ENCODE data around the gene CLK1. TPM values are rescaled to one million over a fixed set of nuclear protein-coding genes. Genes with fewer than 3 reads are reported as not detected.
A peak's percentile ranks its signal among the peaks of the same experiment; 100 is the strongest.

CLK1 gene
- total RNA-seq, 1 experiment from 2014 or later: 57.0 TPM

DNA sequence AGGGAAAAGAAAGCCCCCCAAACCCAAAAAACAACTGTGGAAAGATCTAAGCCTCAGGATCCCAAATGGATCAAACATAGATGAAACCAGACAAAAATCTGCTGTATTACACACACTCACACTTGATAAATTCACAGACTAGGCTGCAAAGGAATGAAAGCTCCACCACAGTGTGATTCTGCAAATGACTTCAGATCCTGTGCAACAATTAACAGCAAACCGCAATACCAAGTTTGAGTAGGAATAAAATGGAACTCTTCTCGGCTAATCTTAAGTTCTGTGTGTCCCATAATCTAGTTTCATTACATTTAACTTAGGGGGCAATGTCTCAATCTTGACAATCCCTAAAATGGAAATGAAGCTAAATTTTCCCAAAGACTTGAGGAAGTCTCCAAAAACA is 11.9 kb downstream of the CLK1 start:
- no peak overlapping the region for H3K4me2 ChIP-seq
- peaks cover 46% of the 10 kb centered on the region for H3K36me3 ChIP-seq (ENCODE audit: low read depth)
- ChIA-PET POLR2A (ENCODE audit: unreplicated experiment) (no interaction called here), CTCF (no interaction called here)
- peaks cover 81% of the 10 kb centered on the region for H3F3A ChIP-seq (ENCODE audit: insufficient read depth, low read depth)
- no peak for TF ChIP-seq EZH2 (IDR thresholded peaks at IDR 0.05; ENCODE audit: low read depth)
- TF ChIP-seq, protein P1, sequence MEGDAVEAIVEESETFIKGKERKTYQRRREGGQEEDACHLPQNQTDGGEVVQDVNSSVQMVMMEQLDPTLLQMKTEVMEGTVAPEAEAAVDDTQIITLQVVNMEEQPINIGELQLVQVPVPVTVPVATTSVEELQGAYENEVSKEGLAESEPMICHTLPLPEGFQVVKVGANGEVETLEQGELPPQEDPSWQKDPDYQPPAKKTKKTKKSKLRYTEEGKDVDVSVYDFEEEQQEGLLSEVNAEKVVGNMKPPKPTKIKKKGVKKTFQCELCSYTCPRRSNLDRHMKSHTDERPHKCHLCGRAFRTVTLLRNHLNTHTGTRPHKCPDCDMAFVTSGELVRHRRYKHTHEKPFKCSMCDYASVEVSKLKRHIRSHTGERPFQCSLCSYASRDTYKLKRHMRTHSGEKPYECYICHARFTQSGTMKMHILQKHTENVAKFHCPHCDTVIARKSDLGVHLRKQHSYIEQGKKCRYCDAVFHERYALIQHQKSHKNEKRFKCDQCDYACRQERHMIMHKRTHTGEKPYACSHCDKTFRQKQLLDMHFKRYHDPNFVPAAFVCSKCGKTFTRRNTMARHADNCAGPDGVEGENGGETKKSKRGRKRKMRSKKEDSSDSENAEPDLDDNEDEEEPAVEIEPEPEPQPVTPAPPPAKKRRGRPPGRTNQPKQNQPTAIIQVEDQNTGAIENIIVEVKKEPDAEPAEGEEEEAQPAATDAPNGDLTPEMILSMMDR (conservative IDR thresholded peaks at IDR 0.05): no peak
- H3K9me2 ChIP-seq (ENCODE audit: insufficient read depth): no peaks in the 10 kb centered on the region
- H3K9me3 ChIP-seq (ENCODE audit: insufficient read depth, low read depth): no peaks in the 10 kb centered on the region
- H3K27ac ChIP-seq: no peak overlapping the region
- peaks cover 16% of the 10 kb centered on the region; the same call in 1 of the 2 replicates for H3K79me2 ChIP-seq (ENCODE audit: low read depth)
- no TSS peak for BruUV-seq (replicated peaks)
- H2AFZ ChIP-seq: no peak overlapping the region
- intact Hi-C loops (cut with micrococcal nuclease; ENCODE audit: unreplicated experiment): no loop called here
- no peaks in the 10 kb centered on the region for H3K27me3 ChIP-seq (ENCODE audit: insufficient read depth, low read depth)
- no peak overlapping the region for H3K4me3 ChIP-seq
- H4K20me1 ChIP-seq (ENCODE audit: insufficient read depth): peaks cover 11% of the 10 kb centered on the region
- DNase-seq: no peak
- no peaks in the 10 kb centered on the region for H3K4me1 ChIP-seq (replicated peaks; ENCODE audit: insufficient read depth)

DNA sequence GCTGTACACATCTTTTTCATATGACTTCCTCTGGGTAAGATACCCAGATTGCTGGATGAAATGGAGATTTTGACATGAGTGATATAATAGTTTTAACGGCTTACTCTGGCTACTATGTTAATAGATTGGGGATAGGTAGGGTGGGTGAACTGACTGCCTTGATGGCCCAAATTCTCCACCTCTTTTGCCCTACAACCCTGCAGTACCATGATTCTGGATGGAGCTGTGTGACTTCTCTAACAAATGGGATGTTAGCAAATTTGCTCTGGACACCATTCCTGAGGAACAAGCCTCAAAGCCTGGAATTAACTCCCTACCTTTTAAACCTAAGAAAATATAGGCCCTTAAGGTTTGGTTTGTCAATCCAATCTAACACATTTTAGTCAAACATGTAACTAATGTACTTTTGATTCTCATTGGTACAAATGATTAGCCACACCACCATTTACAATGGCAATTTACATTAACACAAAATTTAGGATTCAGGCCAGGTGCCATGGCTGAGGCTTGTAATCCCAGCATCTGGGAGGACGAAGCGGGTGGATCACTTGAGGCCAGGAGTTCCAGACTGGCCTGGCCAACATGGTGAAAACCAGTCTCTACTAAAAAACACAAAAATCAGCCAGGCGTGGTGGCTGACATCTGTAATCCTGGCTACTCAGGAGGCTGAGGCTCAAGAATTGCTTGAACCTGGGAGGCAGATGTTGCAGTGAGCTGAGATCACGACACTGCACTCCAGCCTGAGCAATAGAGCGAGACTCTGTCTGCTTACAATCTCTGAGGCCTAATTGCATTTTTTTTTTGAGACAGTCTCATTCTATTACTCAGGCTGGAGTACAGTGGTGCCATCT is 12.8 kb downstream of the CLK1 start:
- intact Hi-C loops (cut with micrococcal nuclease; ENCODE audit: unreplicated experiment): no loop called here
- Histone ChIP-seq H3K9me3 (ENCODE audit: insufficient read depth, low read depth) (no peaks in the 10 kb centered on the region), H3K27me3 (ENCODE audit: insufficient read depth, low read depth) (no peaks in the 10 kb centered on the region), H3K4me3 (no peak overlapping the region), H3K79me2 (ENCODE audit: low read depth) (peaks cover 6% of the 10 kb centered on the region; the same call in 1 of the 2 replicates), H2AFZ (no peak overlapping the region), H3K9me2 (ENCODE audit: insufficient read depth) (no peaks in the 10 kb centered on the region), H3K4me1 (replicated peaks; ENCODE audit: insufficient read depth) (no peaks in the 10 kb centered on the region), H3K4me2 (no peak overlapping the region), H3K36me3 (ENCODE audit: low read depth) (peaks cover 36% of the 10 kb centered on the region), H3K27ac (peak overlapping the region; percentile 2; the same call in 1 of the 2 replicates), H4K20me1 (ENCODE audit: insufficient read depth) (0 out of 2 replicates have a peak, but pooled peaks cover under 1% of the 10 kb centered on the region), H3F3A (ENCODE audit: insufficient read depth, low read depth) (peaks cover 71% of the 10 kb centered on the region)
- CTCF ChIA-PET: no interaction called here
- DNase-seq: no peak
- TF ChIP-seq, protein P1 (conservative IDR thresholded peaks at IDR 0.05): no peak
- no peak for TF ChIP-seq EZH2 (IDR thresholded peaks at IDR 0.05; ENCODE audit: low read depth)
- POLR2A ChIA-PET (ENCODE audit: unreplicated experiment): no interaction called here
- BruUV-seq (replicated peaks): no TSS peak

DNA sequence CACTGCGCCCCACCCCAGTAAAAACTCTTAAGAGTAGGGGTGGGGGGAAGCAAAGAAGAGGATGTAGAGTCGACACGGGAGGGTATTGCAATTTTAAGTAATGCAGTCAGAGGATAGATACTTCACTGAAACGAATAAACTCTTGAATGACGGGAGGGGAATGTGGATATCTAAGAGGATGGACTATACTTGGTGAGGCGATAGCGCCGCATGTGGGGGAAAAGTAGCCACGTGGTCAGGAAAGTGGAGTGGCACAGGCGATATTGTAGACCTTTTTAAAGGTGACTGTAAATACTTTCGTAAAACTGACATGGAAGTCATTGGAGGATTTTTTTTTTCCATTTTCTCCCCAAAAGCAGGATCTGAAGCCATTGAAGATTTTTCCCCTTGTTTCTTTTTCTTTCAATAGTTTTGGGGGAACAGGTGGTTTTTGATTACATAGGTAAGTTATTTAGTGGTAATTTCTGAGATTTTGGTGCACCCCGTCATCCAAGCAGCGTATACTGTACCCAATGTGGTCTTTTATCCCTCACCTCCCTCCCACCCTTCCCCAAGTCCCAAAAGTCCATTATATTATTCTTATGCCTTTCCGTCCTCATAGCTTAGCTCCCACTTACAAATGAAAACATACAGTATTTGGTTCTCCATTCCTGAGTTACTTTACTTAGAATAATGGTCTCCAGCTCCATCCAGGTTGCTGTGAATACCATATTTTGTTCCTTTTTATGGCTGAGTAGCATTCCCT is 13.8 kb downstream of the CLK1 start:
- no TSS peak for BruUV-seq (replicated peaks)
- Histone ChIP-seq H3K9me2 (ENCODE audit: insufficient read depth) (no peaks in the 10 kb centered on the region), H4K20me1 (ENCODE audit: insufficient read depth) (no peaks in the 10 kb centered on the region), H3K4me2 (no peak overlapping the region), H3K36me3 (ENCODE audit: low read depth) (peaks cover 29% of the 10 kb centered on the region), H3K27me3 (ENCODE audit: insufficient read depth, low read depth) (no peaks in the 10 kb centered on the region), H3K4me3 (no peak overlapping the region), H2AFZ (no peak overlapping the region), H3K27ac (peak overlapping the region; percentile 2; the same call in 1 of the 2 replicates), H3K4me1 (replicated peaks; ENCODE audit: insufficient read depth) (no peaks in the 10 kb centered on the region), H3K9me3 (ENCODE audit: insufficient read depth, low read depth) (no peaks in the 10 kb centered on the region), H3K79me2 (ENCODE audit: low read depth) (no peaks in the 10 kb centered on the region), H3F3A (ENCODE audit: insufficient read depth, low read depth) (peaks cover 64% of the 10 kb centered on the region)
- no peak for DNase-seq
- intact Hi-C loops (cut with micrococcal nuclease; ENCODE audit: unreplicated experiment): no loop called here
- ChIA-PET CTCF (interaction anchor here (0.6 kb wide), 1 partner anchor 369 kb away, joined by 5 read pairs; no protein-coding TSS in a partner anchor), POLR2A (ENCODE audit: unreplicated experiment) (interaction anchor here (0.7 kb wide), 1 partner anchor 1500 kb away, joined by 4 read pairs; no protein-coding TSS in a partner anchor)
- no peak for TF ChIP-seq EZH2 (IDR thresholded peaks at IDR 0.05; ENCODE audit: low read depth)
- TF ChIP-seq, protein P1 (conservative IDR thresholded peaks at IDR 0.05): no peak

Data from PC-9 (cell line).